ENCODE data around the gene PIGC. TPM values are rescaled to one million over a fixed set of nuclear protein-coding genes. Genes with fewer than 3 reads are reported as not detected.

The PIGC gene
- total RNA-seq, 4 donors from 2014 or later = 13.5 to 25.5 (median 18.8) TPM

DNA sequence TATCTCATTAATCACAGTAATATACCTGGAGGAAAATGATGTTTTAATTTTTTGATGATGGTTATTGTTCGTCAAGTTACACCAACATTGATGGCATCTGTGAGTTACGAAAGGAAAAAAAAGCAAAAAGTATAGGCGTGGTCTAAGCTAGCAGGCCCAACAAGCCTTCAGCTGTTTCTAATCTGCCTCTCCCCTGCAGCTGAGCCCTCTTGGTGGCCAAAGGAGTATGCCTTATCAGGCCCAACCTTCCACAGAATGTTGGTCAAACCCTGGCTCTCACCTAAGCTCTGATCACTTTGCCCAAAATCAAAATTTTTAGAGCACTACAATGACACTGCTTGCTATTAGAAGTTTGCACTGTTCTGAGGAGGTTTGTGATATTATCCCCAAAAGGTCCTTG lies 18.5 kb downstream of the PIGC start:
- no peak for DNase-seq (ENCODE audit: low spot score in 2 of 2)
- Histone ChIP-seq H3K36me3 (no peaks in the 10 kb centered on the region), H3K27me3 (no peaks in the 10 kb centered on the region), H3K9me3 (no peaks in the 10 kb centered on the region), H3K4me3 (no peak overlapping the region), H3K4me1 (peaks cover 0 to 5% (median 0%) of the 10 kb centered on the region in 4 donors), H3K27ac (no peak overlapping the region)
- 90 to 92% methylated on average over 3 of the region's 3 CpGs for WGBS, 2 donors
- no peak for TF ChIP-seq CTCF (IDR thresholded peaks at IDR 0.05)
- no peak for TF ChIP-seq POLR2A (IDR thresholded peaks at IDR 0.05)
- TF ChIP-seq EP300 (IDR thresholded peaks at IDR 0.05) = no peak

- H3K4me3 ChIP-seq = no peak overlapping the region
- no peak for TF ChIP-seq CTCF (IDR thresholded peaks at IDR 0.05)
- no peak for TF ChIP-seq EP300 (IDR thresholded peaks at IDR 0.05)
- TF ChIP-seq POLR2A (IDR thresholded peaks at IDR 0.05) = no peak
- H3K9me3 ChIP-seq = no peaks in the 10 kb centered on the region
- no peak overlapping the region for H3K27ac ChIP-seq
- DNase-seq (ENCODE audit: low spot score in 2 of 2) = no peak
- H3K27me3 ChIP-seq = no peaks in the 10 kb centered on the region
- H3K4me1 ChIP-seq = peaks cover 0 to 5% (median 0%) of the 10 kb centered on the region in 4 donors
- H3K36me3 ChIP-seq = no peaks in the 10 kb centered on the region
- WGBS, 2 donors = 100% methylated on average over 2 of the region's 2 CpGs
Observed at GRCh38 chr1:172423336-172423735, 20.5 kb downstream of the PIGC start.

GRCh38 chr1:172421974-172422604 lies 21.8 kb downstream of the PIGC start:
- Histone ChIP-seq H3K9me3 (no peaks in the 10 kb centered on the region), H3K36me3 (no peaks in the 10 kb centered on the region), H3K4me3 (no peak overlapping the region), H3K27ac (no peak overlapping the region), H3K4me1 (peaks cover 0 to 5% (median 0%) of the 10 kb centered on the region in 4 donors), H3K27me3 (no peaks in the 10 kb centered on the region)
- WGBS, 2 donors = 68 to 70% methylated on average over 5 of the region's 5 CpGs
- DNase-seq (ENCODE audit: low spot score in 2 of 2) = no peak
- TF ChIP-seq POLR2A (IDR thresholded peaks at IDR 0.05) = no peak
- no peak for TF ChIP-seq CTCF (IDR thresholded peaks at IDR 0.05)
- TF ChIP-seq EP300 (IDR thresholded peaks at IDR 0.05) = no peak

- DNase-seq (ENCODE audit: low spot score in 2 of 2) = no peak
- WGBS, 2 donors = 88 to 89% methylated on average over 1 of the region's 1 CpG
- Histone ChIP-seq H3K4me1 (peaks cover 0 to 5% (median 0%) of the 10 kb centered on the region in 4 donors), H3K4me3 (no peak within 1 kb of the TSS), H3K27ac (no peak within 1 kb of the TSS), H3K27me3 (no peaks in the 10 kb centered on the region), H3K9me3 (no peaks in the 10 kb centered on the region), H3K36me3 (no peaks in the 10 kb centered on the region)
- no peak for TF ChIP-seq EP300 (IDR thresholded peaks at IDR 0.05)
- no peak for TF ChIP-seq CTCF (IDR thresholded peaks at IDR 0.05)
- no peak for TF ChIP-seq POLR2A (IDR thresholded peaks at IDR 0.05)
Observed at GRCh38 chr1:172420385-172420784, 23.5 kb downstream of the PIGC start, which contains the start of gene C1orf105. TSS of gene C1orf105 (plus strand) at chr1:172420685. CDS start at chr1:172420886, 201 bp downstream.

DNA sequence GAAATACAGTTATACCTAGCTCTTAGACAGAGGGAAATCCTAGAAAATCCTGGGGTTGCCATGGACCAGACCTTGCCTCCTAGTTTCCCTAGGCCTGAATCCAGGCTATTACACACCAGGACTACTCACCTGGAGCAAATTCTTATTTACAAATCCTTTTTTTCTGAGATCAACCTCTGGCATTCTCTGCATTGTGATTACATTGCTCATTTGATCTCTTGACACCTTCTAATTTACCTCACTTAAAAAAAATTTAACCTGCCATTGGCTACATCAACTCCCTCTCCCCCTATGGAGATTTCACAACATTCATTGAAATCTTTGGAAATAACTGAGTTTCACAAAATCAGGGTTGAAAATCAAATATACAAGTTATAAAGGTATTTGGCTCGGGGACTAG lies 26.3 kb downstream of the PIGC start:
- no peak overlapping the region for H3K4me3 ChIP-seq
- no peak overlapping the region for H3K27ac ChIP-seq
- peaks cover 0 to 5% (median 0%) of the 10 kb centered on the region in 3 donors for H3K36me3 ChIP-seq
- no peaks in the 10 kb centered on the region for H3K27me3 ChIP-seq
- 94 to 100% methylated on average over 1 of the region's 1 CpG for WGBS, 2 donors
- no peak for DNase-seq (ENCODE audit: low spot score in 2 of 2)
- H3K9me3 ChIP-seq = no peaks in the 10 kb centered on the region
- H3K4me1 ChIP-seq = peaks cover 0 to 5% (median 0%) of the 10 kb centered on the region in 4 donors
- no peak for TF ChIP-seq EP300 (IDR thresholded peaks at IDR 0.05)
- TF ChIP-seq POLR2A (IDR thresholded peaks at IDR 0.05) = no peak
- TF ChIP-seq CTCF (IDR thresholded peaks at IDR 0.05) = no peak

Measured in tibial nerve (tissue), 4 donors.